ENCODE measurements around the gene IL31.

IL31 gene

DNA sequence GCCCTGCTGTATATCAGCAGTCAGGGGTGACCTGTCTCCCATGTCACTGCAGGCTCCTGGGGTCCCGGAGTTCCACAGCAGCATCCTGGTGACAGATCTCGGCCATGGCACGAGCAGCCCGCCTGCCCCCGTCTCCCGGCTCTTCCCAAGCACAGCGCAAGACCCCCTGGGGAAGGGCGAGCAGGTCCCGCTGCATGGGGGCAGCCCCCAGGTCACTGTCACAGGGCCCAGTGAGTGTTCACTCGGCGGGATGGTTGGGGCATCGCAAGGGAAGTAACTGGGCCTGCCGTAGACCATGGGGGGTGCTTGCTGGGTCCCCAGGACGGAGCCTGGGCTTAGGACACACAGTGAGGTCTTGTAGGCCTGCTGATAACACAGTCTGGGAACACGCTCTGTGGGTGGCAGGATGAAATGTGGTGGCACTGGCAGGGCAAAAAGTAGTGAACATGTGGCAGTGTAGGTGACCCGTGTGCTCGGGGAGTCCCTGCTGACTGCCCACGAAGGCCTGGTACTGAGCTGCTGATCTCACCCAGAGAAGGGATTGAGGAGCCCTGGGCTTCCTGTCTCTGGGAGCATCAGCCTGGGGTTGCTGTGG, 38.5 kb downstream of the IL31 start:
- no peak overlapping the region for H3K27ac Mint-ChIP-seq

DNA sequence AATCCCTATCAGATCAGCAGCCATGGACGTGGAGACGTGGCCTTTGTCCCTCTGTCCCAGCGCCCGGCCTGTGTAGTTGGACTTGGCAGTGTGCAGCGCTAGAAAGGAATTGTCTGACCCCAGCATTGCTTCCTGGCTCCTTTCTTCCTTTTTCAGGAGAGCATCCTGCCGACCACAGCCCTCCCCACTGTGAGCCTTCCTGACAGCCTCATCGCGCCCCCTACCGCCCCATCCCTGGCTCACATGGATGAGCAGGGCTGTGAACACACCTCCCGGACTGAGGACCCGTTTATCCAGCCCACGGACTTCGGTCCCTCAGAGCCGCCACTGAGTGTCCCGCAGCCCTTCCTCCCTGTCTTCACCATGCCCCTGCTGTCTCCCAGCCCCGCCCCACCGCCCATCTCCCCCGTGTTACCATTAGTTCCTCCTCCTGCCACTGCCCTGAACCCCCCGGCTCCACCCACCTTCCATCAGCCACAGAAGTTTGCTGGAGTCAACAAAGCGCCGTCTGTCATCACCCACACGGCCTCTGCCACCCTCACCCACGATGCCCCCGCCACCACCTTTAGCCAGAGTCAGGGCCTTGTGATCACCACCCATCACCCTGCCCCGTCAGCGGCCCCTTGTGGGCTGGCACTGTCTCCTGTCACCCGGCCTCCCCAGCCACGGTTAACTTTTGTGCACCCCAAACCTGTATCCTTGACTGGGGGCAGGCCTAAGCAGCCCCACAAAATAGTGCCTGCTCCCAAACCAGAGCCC, 40.6 kb downstream of the IL31 start:
- Mint-ChIP-seq H3K4me3 (no peak overlapping the region), H3K36me3 (ENCODE audit: low read depth) (peaks cover 15% of the 10 kb centered on the region), H3K9me3 (no peaks in the 10 kb centered on the region), H3K27ac (no peak overlapping the region), H3K27me3 (ENCODE audit: low read depth) (no peaks in the 10 kb centered on the region), H3K4me1 (ENCODE audit: low read depth) (no peaks in the 10 kb centered on the region)

More for the DNA sequence above, 38.5 kb downstream of the IL31 start:
- Mint-ChIP-seq H3K4me1 (ENCODE audit: low read depth) (no peaks in the 10 kb centered on the region), H3K9me3 (no peaks in the 10 kb centered on the region), H3K27me3 (ENCODE audit: low read depth) (no peaks in the 10 kb centered on the region), H3K4me3 (no peak overlapping the region), H3K36me3 (ENCODE audit: low read depth) (peaks cover 13% of the 10 kb centered on the region)

DNA sequence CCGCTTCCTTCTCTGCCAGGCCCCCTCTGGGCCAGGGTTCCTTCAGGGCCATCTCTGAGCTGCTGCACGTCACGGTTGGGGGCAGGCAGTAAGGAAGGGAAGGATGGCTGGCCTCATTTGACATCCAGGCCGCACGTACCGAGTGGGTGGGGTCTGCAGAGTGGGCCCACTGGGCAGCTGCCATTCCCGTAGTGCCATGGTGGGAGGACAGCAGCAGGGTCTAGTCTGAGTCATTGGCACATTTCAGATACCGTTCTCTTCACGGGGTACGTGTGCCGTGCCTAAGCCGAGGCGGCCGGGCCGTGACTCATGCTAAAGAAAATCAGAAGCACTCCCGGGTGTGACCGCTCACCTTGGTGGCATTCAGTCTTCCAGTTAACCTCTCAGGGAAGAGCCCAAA, 43.9 kb downstream of the IL31 start:
- Mint-ChIP-seq H3K4me1 (ENCODE audit: low read depth) (peaks cover 3% of the 10 kb centered on the region), H3K4me3 (no peak overlapping the region), H3K27ac (no peak overlapping the region), H3K27me3 (ENCODE audit: low read depth) (no peaks in the 10 kb centered on the region), H3K9me3 (no peaks in the 10 kb centered on the region), H3K36me3 (ENCODE audit: low read depth) (peaks cover 18% of the 10 kb centered on the region)

DNA sequence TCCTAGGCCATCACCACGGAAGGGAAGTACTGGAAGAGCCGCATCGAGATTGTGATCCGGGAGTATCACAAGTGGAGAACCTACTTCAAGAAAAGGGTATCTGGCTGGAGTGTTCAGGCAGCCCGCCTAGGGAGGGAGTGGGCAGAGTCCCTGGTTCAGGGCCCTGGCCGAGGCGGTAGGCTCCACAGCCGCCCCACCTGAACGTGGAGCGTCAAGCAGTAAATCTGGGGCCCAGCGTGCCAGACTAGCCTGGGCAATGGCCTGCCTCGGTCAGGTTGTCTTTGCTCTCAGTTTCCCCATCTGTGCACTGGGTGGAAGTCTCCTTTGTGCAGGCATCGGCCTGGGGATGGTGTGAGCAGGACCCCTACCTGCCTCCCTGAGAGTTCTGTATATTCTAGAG, 44.9 kb downstream of the IL31 start:
- Mint-ChIP-seq H3K27me3 (ENCODE audit: low read depth) (no peaks in the 10 kb centered on the region), H3K27ac (no peak overlapping the region), H3K9me3 (no peaks in the 10 kb centered on the region), H3K36me3 (ENCODE audit: low read depth) (peaks cover 18% of the 10 kb centered on the region), H3K4me1 (ENCODE audit: low read depth) (peaks cover 3% of the 10 kb centered on the region), H3K4me3 (no peak overlapping the region)

DNA sequence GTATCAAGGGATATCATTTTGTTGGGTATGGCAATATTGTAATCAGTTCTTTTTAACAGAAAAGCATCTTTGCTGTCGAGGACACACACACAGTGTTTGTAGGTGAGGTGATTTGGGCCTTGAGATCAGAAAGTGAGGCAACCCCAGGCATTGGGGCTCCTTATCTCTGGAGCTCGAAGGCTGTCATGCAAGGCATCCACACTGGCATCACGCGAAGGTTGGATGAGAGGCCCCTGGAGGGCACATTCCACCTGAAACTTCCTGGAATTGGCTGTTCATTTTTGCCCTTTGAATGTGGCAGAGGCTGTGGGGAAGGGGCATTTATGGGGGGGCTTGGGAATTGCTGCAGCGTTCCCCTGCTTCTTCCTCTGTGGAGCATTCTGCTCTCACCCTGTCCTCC, 45.5 kb downstream of the IL31 start:
- Mint-ChIP-seq H3K4me3 (no peak overlapping the region), H3K27ac (no peak overlapping the region), H3K36me3 (ENCODE audit: low read depth) (peaks cover 13% of the 10 kb centered on the region), H3K27me3 (ENCODE audit: low read depth) (no peaks in the 10 kb centered on the region), H3K9me3 (no peaks in the 10 kb centered on the region), H3K4me1 (ENCODE audit: low read depth) (peaks cover 3% of the 10 kb centered on the region)

DNA sequence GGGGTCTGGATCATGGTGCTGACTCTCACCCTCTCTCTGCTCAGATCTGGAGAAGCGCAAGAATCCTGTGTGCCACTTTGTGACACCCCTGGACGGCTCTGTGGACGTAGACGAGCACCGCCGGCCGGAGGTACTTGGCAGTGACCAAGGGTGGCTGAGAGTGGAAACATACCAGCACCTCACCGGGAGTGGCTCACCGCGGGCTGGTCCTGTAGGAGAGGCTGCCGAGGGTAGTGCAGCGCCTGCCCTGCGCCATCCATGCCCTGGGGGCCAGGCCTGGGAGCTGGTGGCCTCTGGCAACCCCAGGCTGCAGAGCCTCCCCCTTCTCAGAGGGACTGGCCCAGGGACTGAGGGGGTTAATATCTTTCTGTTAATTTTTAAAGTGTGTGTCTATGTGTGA, 46.2 kb downstream of the IL31 start:
- Mint-ChIP-seq H3K27ac (no peak overlapping the region), H3K9me3 (no peaks in the 10 kb centered on the region), H3K27me3 (ENCODE audit: low read depth) (no peaks in the 10 kb centered on the region), H3K36me3 (ENCODE audit: low read depth) (peaks cover 13% of the 10 kb centered on the region), H3K4me3 (no peak overlapping the region), H3K4me1 (ENCODE audit: low read depth) (peaks cover 7% of the 10 kb centered on the region)

DNA sequence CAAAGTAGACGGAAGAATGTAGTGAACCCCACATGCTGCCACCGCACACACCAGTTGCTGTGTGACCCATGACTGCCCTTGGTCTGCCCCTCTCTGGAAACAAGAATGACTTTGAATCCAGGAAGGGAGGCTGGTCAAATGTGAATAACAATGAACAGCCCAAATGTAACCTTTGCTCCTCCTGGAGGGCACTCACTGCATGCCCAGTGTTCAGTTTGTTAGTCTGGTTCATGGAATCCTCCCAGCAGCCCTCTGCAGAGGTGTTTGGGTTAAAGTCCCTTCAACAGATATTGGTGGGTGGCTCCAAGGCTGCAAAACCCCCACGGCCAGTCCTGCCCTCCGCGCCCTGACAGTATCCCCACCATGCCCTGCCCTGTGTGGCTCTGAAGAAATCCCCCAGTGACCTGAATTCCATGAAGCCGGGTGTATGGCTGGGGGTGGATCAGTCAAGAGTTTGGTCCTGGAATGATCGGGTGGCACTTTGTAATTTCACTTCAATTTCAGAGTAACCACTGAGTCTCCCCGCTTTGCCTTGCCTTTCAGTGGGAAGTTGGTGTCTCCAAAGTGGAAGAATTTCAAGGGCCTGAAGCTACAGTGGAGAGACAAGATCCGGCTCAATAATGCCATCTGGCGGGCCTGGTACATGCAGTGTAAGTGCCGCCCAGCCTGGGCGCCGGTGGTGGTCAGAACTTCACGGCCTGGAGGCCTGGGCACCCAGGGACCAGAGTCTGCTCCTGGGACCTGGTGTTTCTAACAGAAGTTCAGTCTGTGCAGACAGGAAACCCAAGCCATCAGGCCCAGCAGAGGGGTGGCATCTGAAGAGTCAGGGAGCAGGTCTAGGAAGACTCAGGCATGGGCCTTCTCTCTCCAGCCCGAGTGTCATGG, 47.1 kb downstream of the IL31 start:
- Mint-ChIP-seq H3K36me3 (ENCODE audit: low read depth) (peaks cover 13% of the 10 kb centered on the region), H3K4me3 (no peak overlapping the region), H3K27me3 (ENCODE audit: low read depth) (no peaks in the 10 kb centered on the region), H3K27ac (no peak overlapping the region), H3K9me3 (no peaks in the 10 kb centered on the region), H3K4me1 (ENCODE audit: low read depth) (peaks cover 10% of the 10 kb centered on the region)

DNA sequence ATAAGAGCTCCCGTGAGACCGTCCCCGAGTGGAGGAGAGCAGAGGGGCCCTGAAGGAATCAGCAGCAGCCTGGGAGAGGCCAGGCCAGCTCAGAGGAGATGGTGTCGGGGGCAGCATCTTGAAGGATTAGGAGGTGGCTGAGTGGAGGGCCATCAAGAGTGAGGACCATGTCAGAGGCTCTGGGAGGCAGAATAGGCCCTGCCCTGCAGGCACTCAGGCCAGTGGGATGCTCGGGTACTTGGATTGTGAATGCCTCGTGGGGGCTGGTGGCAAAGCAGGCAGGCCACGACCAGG, 47.7 kb downstream of the IL31 start:
- peaks cover 17% of the 10 kb centered on the region for H3K4me1 Mint-ChIP-seq (ENCODE audit: low read depth)
- H3K27ac Mint-ChIP-seq: no peak overlapping the region
- H3K27me3 Mint-ChIP-seq (ENCODE audit: low read depth): no peaks in the 10 kb centered on the region
- no peak overlapping the region for H3K4me3 Mint-ChIP-seq
- peaks cover 13% of the 10 kb centered on the region for H3K36me3 Mint-ChIP-seq (ENCODE audit: low read depth)
- no peaks in the 10 kb centered on the region for H3K9me3 Mint-ChIP-seq

DNA sequence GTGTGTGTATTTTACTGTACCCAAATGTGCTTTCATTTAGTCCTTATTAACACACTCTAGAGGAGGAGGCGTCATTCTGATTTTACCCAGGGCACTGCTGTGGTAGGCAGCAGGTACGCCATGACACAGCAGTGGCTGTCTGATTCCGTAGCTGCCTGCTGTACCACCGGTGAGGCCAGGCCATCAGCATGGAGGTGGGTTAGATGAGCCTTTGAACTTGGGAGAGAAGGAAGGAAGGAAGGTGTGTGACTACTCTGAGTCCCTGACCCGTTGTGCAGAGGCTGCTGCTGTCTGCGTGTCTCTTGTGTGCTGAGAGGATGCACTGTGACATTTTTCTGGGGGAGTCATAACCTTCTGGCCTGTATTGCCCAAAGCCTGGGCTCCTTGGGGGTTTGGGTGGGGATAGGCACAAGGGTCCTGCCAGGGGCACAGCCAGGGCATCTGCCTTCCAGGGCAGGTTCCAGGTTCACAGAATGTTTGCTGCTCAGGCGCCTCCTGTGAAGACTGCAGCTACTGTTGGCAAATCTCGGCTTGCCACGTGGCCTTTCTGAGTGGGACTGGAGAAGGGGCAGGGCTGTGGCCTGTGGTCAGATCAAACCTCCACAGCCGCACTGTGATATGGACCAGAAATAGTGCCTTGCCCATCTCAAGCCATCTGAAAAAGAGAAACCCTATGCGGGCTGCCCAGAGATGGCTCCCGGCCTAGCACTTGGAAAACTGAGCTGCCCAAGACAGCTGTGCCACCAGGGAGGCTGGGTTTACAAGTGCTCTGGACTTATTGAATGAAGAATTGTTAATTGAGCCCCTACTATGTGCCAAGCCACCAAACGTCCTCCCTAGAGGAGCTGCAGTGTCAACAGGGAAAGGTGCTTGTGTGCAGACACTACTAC, 48.3 kb downstream of the IL31 start:
- Mint-ChIP-seq H3K4me3 (no peak overlapping the region), H3K9me3 (no peaks in the 10 kb centered on the region), H3K27ac (peak overlapping the region; percentile 65), H3K36me3 (ENCODE audit: low read depth) (peaks cover 10% of the 10 kb centered on the region), H3K4me1 (ENCODE audit: low read depth) (peaks cover 17% of the 10 kb centered on the region), H3K27me3 (ENCODE audit: low read depth) (no peaks in the 10 kb centered on the region)

DNA sequence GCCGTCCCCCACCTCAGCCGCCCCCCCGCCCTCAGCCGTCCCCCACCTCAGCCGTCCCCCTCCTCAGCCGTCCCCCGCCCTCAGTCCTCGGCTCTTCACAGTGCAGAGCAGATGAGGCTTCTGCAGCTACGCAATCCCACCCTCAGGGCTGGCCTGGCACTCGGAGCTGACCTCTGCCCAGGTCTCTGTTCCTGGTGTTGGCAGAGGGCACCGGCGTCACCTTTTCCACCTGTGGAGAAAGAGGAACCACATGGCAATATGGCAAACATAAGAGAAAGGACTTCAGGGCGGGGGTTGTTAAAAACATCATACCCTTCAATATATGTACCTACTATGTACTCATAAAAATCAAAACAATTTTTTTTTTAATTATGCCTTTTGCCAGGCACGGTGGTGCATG, 49.7 kb downstream of the IL31 start:
- Mint-ChIP-seq H3K4me1 (ENCODE audit: low read depth) (peaks cover 19% of the 10 kb centered on the region), H3K9me3 (no peaks in the 10 kb centered on the region), H3K4me3 (no peak overlapping the region), H3K27ac (no peak overlapping the region), H3K27me3 (ENCODE audit: low read depth) (no peaks in the 10 kb centered on the region), H3K36me3 (ENCODE audit: low read depth) (peaks cover 5% of the 10 kb centered on the region)

DNA sequence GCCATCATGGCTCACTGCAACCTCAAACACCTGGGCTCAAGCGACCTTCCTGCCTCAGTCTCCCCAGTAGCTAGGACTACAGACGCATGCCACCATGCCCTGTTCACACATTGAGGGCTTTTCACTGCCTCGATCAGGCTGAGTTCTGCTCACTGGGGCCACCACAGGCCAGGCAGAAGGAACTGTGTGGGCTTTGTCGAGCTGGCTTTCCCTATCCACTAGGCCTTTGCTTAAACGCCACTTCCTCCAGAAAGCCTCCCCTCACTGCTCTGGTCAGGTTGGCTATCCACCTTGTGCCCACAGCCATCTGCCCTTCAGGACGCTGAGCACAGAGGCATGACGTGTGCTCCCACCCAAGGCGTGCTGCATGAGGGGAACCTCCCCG, 50.3 kb downstream of the IL31 start:
- Mint-ChIP-seq H3K27ac (no peak overlapping the region), H3K4me1 (ENCODE audit: low read depth) (peaks cover 19% of the 10 kb centered on the region), H3K9me3 (no peaks in the 10 kb centered on the region), H3K36me3 (ENCODE audit: low read depth) (peaks cover 5% of the 10 kb centered on the region), H3K4me3 (no peak overlapping the region), H3K27me3 (ENCODE audit: low read depth) (no peaks in the 10 kb centered on the region)

DNA sequence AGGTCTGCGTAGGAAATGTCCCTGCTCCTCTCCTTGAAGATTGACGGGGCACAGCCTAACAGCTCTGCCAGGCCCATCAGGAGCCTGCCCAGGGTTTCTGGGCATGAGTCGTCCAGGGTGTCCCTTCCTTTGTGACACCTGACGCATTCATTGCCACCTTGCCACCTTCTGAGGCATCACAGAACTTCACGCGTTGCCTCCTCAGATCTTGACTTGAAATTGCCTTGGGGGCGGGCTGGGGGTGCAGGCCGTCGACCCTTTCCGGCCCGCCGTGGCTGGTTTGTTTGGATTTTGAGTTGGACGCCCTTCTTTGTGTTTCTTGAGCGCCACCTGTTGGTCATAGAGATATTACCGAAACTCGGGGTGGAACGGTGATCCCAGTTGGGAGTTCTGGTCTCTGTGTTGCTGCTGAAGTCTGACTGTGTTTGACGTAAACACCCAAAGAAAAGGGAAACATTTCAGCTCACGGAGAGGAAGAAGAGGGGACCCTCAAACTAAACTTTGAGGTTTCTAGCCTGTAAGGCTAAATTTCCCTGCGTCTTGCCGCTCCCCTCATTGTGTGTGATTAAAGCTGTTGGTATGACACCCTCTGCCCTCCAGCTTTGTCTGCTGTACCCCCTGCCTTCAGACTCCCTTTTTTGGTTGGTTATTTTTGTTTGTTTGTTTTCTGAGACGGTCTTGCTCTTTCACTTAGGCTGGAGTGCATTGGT, 50.8 kb downstream of the IL31 start:
- peaks cover 5% of the 10 kb centered on the region for H3K36me3 Mint-ChIP-seq (ENCODE audit: low read depth)
- H3K4me1 Mint-ChIP-seq (ENCODE audit: low read depth): peaks cover 19% of the 10 kb centered on the region
- no peaks in the 10 kb centered on the region for H3K9me3 Mint-ChIP-seq
- no peaks in the 10 kb centered on the region for H3K27me3 Mint-ChIP-seq (ENCODE audit: low read depth)
- H3K27ac Mint-ChIP-seq: peak overlapping the region; percentile 49
- H3K4me3 Mint-ChIP-seq: no peak overlapping the region

Measured in T-helper 1 cell treated with Interleukin-12 subunit alpha and Interleukin-12 subunit beta and Interleukin-4 antibody, amounts not matched to agents 30 μg/mL and 1 μg/mL, for 36 hours (primary cell).